Neural progenitor cell (in vitro differentiated cells): ENCODE results near the gene FARP1.

ENCODE experiments used
- EZH2 ChIP-seq: fragments of 200-600 bp; sonication (generic); IDR thresholded peaks from 2 replicates; pipeline ENCODE4 v1.6.1; 2017; ENCODE audit warnings: antibody characterized with exemption, mild to moderate bottlenecking, moderate library complexity
- EZH2phosphoT487 ChIP-seq: fragments of 200-600 bp; sonication (generic); IDR thresholded peaks from 2 replicates; pipeline ENCODE4 v1.6.1; 2017; ENCODE audit warnings: antibody characterized with exemption
- TF ChIP-seq, protein P1 (sequence below): fragments of 200-600 bp; sonication (generic); IDR thresholded peaks from 2 replicates; pipeline ENCODE4 v1.5.1; 2017; ENCODE audit warnings: antibody characterized with exemption, mild to moderate bottlenecking

DNA sequence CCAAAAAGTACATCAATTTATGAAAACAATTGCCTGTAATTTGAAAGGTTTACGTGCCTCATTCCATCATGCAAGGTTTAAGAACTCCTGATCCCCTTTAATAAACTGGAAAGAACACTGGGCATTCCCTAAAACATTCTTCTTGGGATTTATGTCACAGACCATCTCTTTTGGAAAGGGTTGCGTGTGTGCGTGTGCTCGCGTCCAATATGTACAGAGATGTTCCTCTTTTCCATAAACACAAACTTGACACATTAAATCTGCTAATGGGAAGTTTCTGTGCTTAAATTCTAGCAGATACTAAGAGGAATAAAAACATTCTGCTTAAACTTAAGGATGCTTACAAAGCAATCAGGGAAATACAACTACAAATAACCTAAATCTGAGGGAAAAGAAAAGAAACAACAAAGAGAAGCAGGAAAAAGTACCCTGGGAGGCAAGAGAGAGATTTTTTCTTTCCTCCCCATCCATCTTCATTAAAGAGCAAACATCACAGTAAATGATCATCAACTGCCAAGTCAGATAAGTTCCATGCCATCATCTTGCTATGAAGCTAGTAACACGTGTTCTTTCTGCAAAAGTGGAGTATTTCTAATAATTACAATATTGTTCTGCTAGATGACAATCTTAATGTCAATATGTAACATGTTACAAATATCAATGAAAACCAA, 350.3 kb downstream of the FARP1 start:
- TF ChIP-seq EZH2 (no peak), EZH2phosphoT487 (no peak)
- TF ChIP-seq, protein P1, sequence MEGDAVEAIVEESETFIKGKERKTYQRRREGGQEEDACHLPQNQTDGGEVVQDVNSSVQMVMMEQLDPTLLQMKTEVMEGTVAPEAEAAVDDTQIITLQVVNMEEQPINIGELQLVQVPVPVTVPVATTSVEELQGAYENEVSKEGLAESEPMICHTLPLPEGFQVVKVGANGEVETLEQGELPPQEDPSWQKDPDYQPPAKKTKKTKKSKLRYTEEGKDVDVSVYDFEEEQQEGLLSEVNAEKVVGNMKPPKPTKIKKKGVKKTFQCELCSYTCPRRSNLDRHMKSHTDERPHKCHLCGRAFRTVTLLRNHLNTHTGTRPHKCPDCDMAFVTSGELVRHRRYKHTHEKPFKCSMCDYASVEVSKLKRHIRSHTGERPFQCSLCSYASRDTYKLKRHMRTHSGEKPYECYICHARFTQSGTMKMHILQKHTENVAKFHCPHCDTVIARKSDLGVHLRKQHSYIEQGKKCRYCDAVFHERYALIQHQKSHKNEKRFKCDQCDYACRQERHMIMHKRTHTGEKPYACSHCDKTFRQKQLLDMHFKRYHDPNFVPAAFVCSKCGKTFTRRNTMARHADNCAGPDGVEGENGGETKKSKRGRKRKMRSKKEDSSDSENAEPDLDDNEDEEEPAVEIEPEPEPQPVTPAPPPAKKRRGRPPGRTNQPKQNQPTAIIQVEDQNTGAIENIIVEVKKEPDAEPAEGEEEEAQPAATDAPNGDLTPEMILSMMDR: no peak
